VCaP (cell line): ENCODE measurements around the gene P3H2.
A peak's percentile ranks its signal among the peaks of the same experiment; 100 is the strongest.

ENCODE experiments used
- H3K27ac ChIP-seq: fragments of 450-650 bp; 2 replicates; pipeline ENCODE4 v1.5.1; 2017
- CTCF ChIP-seq: fragments of 450-650 bp; conservative IDR thresholded peaks from 2 replicates; pipeline ENCODE4 v1.5.1; 2017; ENCODE audit warnings: mild to moderate bottlenecking, moderate library complexity

P3H2 gene

GRCh38 chr3:189966843-189967242 is 153.9 kb downstream of the P3H2 start:
- no peak overlapping the region for H3K27ac ChIP-seq
- TF ChIP-seq CTCF = no peak

- H3K27ac ChIP-seq = no peak overlapping the region
- TF ChIP-seq CTCF = no peak
Observed at GRCh38 chr3:189964623-189965332, 155.9 kb downstream of the P3H2 start.

- no peak for TF ChIP-seq CTCF
- peak overlapping the region; percentile 42; the same call in 1 of the 2 replicates for H3K27ac ChIP-seq
Observed at GRCh38 chr3:189962466-189962865, 158.2 kb downstream of the P3H2 start.

GRCh38 chr3:189961522-189962161 is 159.1 kb downstream of the P3H2 start:
- peak overlapping the region; percentile 42; the same call in 1 of the 2 replicates for H3K27ac ChIP-seq

GRCh38 chr3:189961086-189961485 is 159.6 kb downstream of the P3H2 start:
- peak overlapping the region; percentile 42; the same call in 1 of the 2 replicates for H3K27ac ChIP-seq

More at GRCh38 chr3:189961522-189962161, 159.1 kb downstream of the P3H2 start:
- peak; percentile 92 for TF ChIP-seq CTCF

- no peak for TF ChIP-seq CTCF
- H3K27ac ChIP-seq = no peak overlapping the region
Observed at GRCh38 chr3:189954733-189955665, 165.7 kb downstream of the P3H2 start.

- H3K27ac ChIP-seq = no peak overlapping the region
- no peak for TF ChIP-seq CTCF
Observed at GRCh38 chr3:189953551-189953950, 167.1 kb downstream of the P3H2 start.
